Mesendoderm (in vitro differentiated cells): Measurements from ENCODE around the gene DENND1A.
"Not testable (repeated sequence)": the region's sequence is repeated elsewhere in the genome, so short reads cannot be mapped to it uniquely, and the experiment has no call there.

Source experiments
- DNase-seq: peaks from one replicate; pipeline ENCODE4 v3.0.0; 2013
- H2AK5ac ChIP-seq: 2 replicates; pipeline ENCODE4 v1.6.1; 2013; ENCODE audit warnings: low read length, inconsistent platforms
- H2BK120ac ChIP-seq: 2 replicates; pipeline ENCODE4 v1.6.1; 2013; ENCODE audit warnings: low read depth, mild to moderate bottlenecking, low read length, moderate library complexity, mixed read lengths
- H2BK15ac ChIP-seq: replicated peaks from 2 replicates; pipeline ENCODE4 v1.6.1; 2013; ENCODE audit warnings: low read depth, mild to moderate bottlenecking, moderate library complexity
- H2BK5ac ChIP-seq: 2 replicates; pipeline ENCODE4 v1.6.1; 2013; ENCODE audit warnings: low read length, inconsistent platforms
- H3K18ac ChIP-seq: 2 replicates; pipeline ENCODE4 v1.6.1; 2013; ENCODE audit warnings: mild to moderate bottlenecking, low read length, mixed read lengths
- H3K23ac ChIP-seq: one replicate; pipeline ENCODE4 v1.6.1; 2013; ENCODE audit warnings: low read length
- H3K27ac ChIP-seq: 2 replicates; pipeline ENCODE4 v1.5.1; 2013; ENCODE audit warnings: low read depth, mild to moderate bottlenecking, inconsistent platforms, low read length, moderate library complexity
- H3K27me3 ChIP-seq: 2 replicates; pipeline ENCODE4 v1.6.1; 2013; ENCODE audit warnings: low read length, control low read depth, mild to moderate bottlenecking, inconsistent platforms; ENCODE audit not compliant: insufficient read depth, poor library complexity
- H3K36me3 ChIP-seq: 2 replicates; pipeline ENCODE4 v1.6.1; 2013; ENCODE audit warnings: low read length, inconsistent platforms; ENCODE audit not compliant: control insufficient read depth, insufficient read depth
- H3K4ac ChIP-seq: one replicate; pipeline ENCODE4 v1.6.1; 2013; ENCODE audit warnings: low read depth, mild to moderate bottlenecking, low read length, moderate library complexity
- H3K4me1 ChIP-seq: 2 replicates; pipeline ENCODE4 v1.6.1; 2013; ENCODE audit warnings: low read depth, low read length, inconsistent platforms; ENCODE audit not compliant: control insufficient read depth
- H3K4me2 ChIP-seq: 2 replicates; pipeline ENCODE4 v1.6.1; 2013; ENCODE audit warnings: low read length
- H3K4me3 ChIP-seq: 2 replicates; pipeline ENCODE4 v1.5.1; 2013; ENCODE audit warnings: mild to moderate bottlenecking, low read length
- H3K56ac ChIP-seq: one replicate; pipeline ENCODE4 v1.6.1; 2013; ENCODE audit warnings: low read length
- H3K79me1 ChIP-seq: 2 replicates; pipeline ENCODE4 v1.6.1; 2013; ENCODE audit warnings: low read length, inconsistent platforms
- H3K79me2 ChIP-seq: 2 replicates; pipeline ENCODE4 v1.6.1; 2013; ENCODE audit warnings: mild to moderate bottlenecking, low read length; ENCODE audit not compliant: control insufficient read depth, insufficient read depth
- H3K9ac ChIP-seq: 2 replicates; pipeline ENCODE4 v1.6.1; 2013; ENCODE audit warnings: low read length, inconsistent platforms
- H4K5ac ChIP-seq: one replicate; pipeline ENCODE4 v1.6.1; 2013; ENCODE audit warnings: low read length
- H4K8ac ChIP-seq: one replicate; pipeline ENCODE4 v1.6.1; 2013; ENCODE audit warnings: low read depth, mild to moderate bottlenecking, control low read depth, low read length, moderate library complexity
- WGBS: extraction: QIAGEN DNeasy Blood & Tissue Kit; methylation state at CpG from one replicate; pipeline ENCODE4 v1.1.7; 2013; ENCODE audit warnings: low lambda C conversion rate, missing lambda C conversion rate; ENCODE audit not compliant: insufficient coverage; ENCODE audit errors: extremely low coverage; 5-methylcytosine and 5-hydroxymethylcytosine counted together

Gene DENND1A

DNA sequence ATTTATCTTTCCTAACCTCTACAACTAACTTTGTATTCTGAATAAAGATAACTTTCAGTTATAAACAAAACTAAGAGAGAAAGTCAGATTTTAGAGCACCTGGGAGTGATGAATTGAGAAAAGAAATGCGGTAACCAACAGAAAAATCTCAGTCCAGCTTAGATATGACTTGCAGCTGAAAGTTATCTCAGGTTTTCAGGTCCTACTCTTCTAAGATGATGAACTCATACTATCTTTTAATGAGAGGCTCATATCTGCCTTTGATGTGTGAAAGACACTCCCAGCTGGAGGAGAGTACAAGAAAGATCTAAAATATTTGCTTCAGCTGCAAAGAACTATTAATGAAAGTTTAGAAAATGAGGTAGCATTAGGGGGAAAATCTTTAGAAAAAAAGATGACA lies 190.5 kb downstream of the DENND1A start:
- no peaks in the 10 kb centered on the region for H3K4me1 ChIP-seq
- no peak overlapping the region for H4K5ac ChIP-seq
- H3K4ac ChIP-seq, result no peak overlapping the region
- no peak overlapping the region for H4K8ac ChIP-seq
- H3K23ac ChIP-seq, result no peak overlapping the region
- no peak overlapping the region for H3K18ac ChIP-seq
- H3K4me3 ChIP-seq, result no peak overlapping the region
- no peak overlapping the region for H3K27ac ChIP-seq
- no CpG with 5 or more reads among the region's 1 CpG for WGBS
- no peaks in the 10 kb centered on the region for H3K79me2 ChIP-seq
- H2BK15ac ChIP-seq, result no peak overlapping the region
- H2BK5ac ChIP-seq, result no peak overlapping the region
- no peak overlapping the region for H2BK120ac ChIP-seq
- H2AK5ac ChIP-seq, result no peak overlapping the region
- H3K27me3 ChIP-seq, result no peaks in the 10 kb centered on the region
- H3K9ac ChIP-seq, result no peak overlapping the region
- H3K36me3 ChIP-seq, result no peaks in the 10 kb centered on the region
- H3K4me2 ChIP-seq, result no peak overlapping the region
- no peaks in the 10 kb centered on the region for H3K79me1 ChIP-seq
- no peak for DNase-seq
- H3K56ac ChIP-seq, result no peak overlapping the region

DNA sequence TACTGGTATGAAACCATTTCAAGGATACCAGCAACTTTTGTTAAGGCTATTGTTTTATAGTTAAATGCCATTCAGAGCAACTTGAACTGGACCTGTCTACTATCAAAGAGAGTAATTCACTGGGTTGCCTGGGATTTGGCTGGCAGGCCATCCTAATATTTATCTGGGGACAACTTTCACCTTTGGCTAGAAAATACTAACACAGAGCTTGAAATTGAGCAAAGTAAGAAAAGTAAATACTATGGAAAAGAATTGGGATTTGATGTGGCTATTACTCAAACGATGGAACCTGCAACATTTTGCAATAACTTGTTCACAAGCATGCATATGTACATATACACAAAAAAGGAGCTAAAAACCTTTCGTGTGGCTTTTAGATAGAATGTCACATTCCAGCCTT lies 191.3 kb downstream of the DENND1A start:
- WGBS, result no CpG with 5 or more reads among the region's 2 CpGs
- H3K23ac ChIP-seq, result no peak overlapping the region
- no peak overlapping the region for H3K4me2 ChIP-seq
- H3K9ac ChIP-seq, result no peak overlapping the region
- H3K4me1 ChIP-seq, result no peaks in the 10 kb centered on the region
- no peak overlapping the region for H3K18ac ChIP-seq
- H3K4ac ChIP-seq, result no peak overlapping the region
- no peak overlapping the region for H4K5ac ChIP-seq
- no peak overlapping the region for H3K27ac ChIP-seq
- no peaks in the 10 kb centered on the region for H3K79me1 ChIP-seq
- H3K79me2 ChIP-seq, result no peaks in the 10 kb centered on the region
- H3K27me3 ChIP-seq, result no peaks in the 10 kb centered on the region
- H3K4me3 ChIP-seq, result no peak overlapping the region
- H3K56ac ChIP-seq, result no peak overlapping the region
- H2BK15ac ChIP-seq, result no peak overlapping the region
- H3K36me3 ChIP-seq, result no peaks in the 10 kb centered on the region
- DNase-seq, result no peak
- no peak overlapping the region for H2BK120ac ChIP-seq
- no peak overlapping the region for H2AK5ac ChIP-seq
- H4K8ac ChIP-seq, result no peak overlapping the region
- no peak overlapping the region for H2BK5ac ChIP-seq

DNA sequence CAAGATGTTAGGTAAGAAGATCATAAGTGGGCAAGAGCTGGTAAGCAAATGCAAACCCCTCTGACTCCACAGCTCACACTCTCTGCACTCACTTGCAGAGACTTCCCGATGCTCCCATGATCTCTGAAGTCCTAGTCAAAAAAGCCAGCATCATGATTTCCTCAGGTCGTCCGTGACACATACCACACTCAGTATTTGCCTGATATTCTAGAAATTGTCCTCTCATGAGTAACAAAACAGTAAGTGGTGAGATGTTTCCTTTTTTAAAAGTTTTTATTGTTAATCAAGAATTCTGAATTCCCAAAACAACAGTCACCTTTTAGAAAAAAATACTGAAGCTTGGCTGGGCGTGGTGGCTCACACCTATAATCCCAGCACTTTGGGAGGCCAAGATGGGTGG lies 194.6 kb downstream of the DENND1A start:
- no CpG with 5 or more reads among the region's 4 CpGs for WGBS
- Histone ChIP-seq H3K18ac (no peak overlapping the region), H2BK15ac (no peak overlapping the region), H4K8ac (no peak overlapping the region), H3K4me1 (no peaks in the 10 kb centered on the region), H3K56ac (no peak overlapping the region), H3K79me2 (no peaks in the 10 kb centered on the region), H2BK120ac (no peak overlapping the region), H3K27ac (no peak overlapping the region), H3K4me2 (no peak overlapping the region), H3K79me1 (no peaks in the 10 kb centered on the region), H4K5ac (no peak overlapping the region), H3K9ac (no peak overlapping the region), H3K36me3 (no peaks in the 10 kb centered on the region), H2BK5ac (no peak overlapping the region), H3K4ac (no peak overlapping the region), H3K23ac (no peak overlapping the region), H3K27me3 (no peaks in the 10 kb centered on the region), H3K4me3 (no peak overlapping the region), H2AK5ac (no peak overlapping the region)
- DNase-seq, result no peak

DNA sequence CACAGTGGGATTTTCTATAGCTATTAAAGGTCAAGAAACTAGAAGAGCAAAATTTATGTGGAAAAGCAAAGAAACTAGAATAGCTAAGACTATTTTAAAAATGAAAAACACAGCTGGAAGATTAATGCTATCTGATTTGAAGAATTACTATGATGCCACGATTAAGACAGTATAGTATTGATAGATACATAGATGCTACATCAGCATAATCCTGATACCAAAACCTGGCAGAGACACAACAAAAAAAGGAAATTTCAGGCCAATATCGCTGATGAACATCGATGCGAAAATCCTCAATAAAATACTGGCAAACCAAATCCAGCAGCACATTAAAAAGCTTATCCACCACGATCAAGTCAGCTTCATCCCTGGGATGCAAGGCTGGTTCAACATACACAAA lies 201.4 kb downstream of the DENND1A start:
- H3K23ac ChIP-seq, H3K36me3 ChIP-seq, H3K4me1 ChIP-seq, H3K4me3 ChIP-seq, H3K18ac ChIP-seq, H3K79me1 ChIP-seq, H4K5ac ChIP-seq, H4K8ac ChIP-seq, H3K9ac ChIP-seq, H2BK15ac ChIP-seq, H3K56ac ChIP-seq, H3K79me2 ChIP-seq, H3K27ac ChIP-seq, H3K4me2 ChIP-seq, H2BK120ac ChIP-seq, H2AK5ac ChIP-seq, H3K27me3 ChIP-seq, H3K4ac ChIP-seq, H2BK5ac ChIP-seq, DNase-seq: not testable (repeated sequence)
- WGBS, result no CpG with 5 or more reads among the region's 5 CpGs

DNA sequence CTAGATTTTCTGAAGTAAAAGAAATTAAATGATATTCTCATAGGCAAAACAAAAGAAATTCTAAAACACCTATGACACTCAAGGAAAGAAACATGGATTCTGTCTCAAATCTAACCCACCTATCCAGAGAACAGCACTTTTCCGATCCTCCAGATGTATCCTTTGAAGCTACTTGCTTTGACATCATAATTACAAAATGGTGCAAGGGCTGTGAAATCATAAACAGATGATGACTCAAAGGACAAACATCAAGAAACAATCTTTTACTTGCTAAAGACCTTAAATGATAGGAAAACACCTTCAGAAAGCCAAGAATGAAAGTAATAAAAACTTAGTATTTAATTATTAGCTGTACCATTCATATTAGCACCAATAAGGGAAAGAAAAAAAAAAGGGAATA lies 202.6 kb downstream of the DENND1A start:
- no peak for DNase-seq
- H2AK5ac ChIP-seq, result no peak overlapping the region
- no CpG with 5 or more reads among the region's 1 CpG for WGBS

DNA sequence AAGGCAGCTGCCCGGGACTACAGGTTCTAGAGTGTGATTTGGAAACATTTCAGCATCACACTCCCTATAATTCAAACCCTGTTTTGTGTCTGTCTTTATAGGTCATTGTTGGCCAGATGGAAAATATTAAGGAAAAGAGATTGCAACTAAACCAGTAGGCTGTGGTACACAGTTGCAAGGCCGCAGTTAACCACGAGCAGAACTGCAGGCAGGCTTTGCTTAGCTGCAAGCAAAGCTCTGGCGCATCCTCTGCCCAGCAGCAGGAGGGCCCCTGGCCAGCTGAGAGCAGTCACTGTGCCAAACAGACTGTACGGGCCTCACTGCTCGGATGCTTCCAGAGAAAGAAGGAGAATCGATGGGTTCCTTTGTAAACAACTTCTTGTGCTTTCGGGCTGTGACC lies 204.5 kb downstream of the DENND1A start:
- Histone ChIP-seq H3K18ac (no peak overlapping the region), H4K8ac (no peak overlapping the region), H4K5ac (no peak overlapping the region), H3K4me1 (no peaks in the 10 kb centered on the region), H3K23ac (no peak overlapping the region), H3K56ac (no peak overlapping the region), H3K36me3 (no peaks in the 10 kb centered on the region), H2AK5ac (no peak overlapping the region), H3K79me1 (no peaks in the 10 kb centered on the region), H2BK15ac (no peak overlapping the region), H3K27ac (no peak overlapping the region), H2BK5ac (no peak overlapping the region), H2BK120ac (no peak overlapping the region), H3K27me3 (no peaks in the 10 kb centered on the region), H3K4me2 (no peak overlapping the region), H3K4ac (no peak overlapping the region), H3K9ac (no peak overlapping the region), H3K79me2 (no peaks in the 10 kb centered on the region), H3K4me3 (no peak overlapping the region)
- WGBS, result no CpG with 5 or more reads among the region's 8 CpGs
- no peak for DNase-seq

More for the DNA sequence above, 202.6 kb downstream of the DENND1A start:
- no peak overlapping the region for H3K23ac ChIP-seq
- H2BK120ac ChIP-seq, result no peak overlapping the region
- H3K36me3 ChIP-seq, result no peaks in the 10 kb centered on the region
- H2BK15ac ChIP-seq, result no peak overlapping the region
- H3K27ac ChIP-seq, result no peak overlapping the region
- no peaks in the 10 kb centered on the region for H3K27me3 ChIP-seq
- H3K4me2 ChIP-seq, result no peak overlapping the region
- H3K4me3 ChIP-seq, result no peak overlapping the region
- H3K79me2 ChIP-seq, result no peaks in the 10 kb centered on the region
- no peak overlapping the region for H2BK5ac ChIP-seq
- H3K4ac ChIP-seq, result no peak overlapping the region
- no peak overlapping the region for H3K18ac ChIP-seq
- H3K79me1 ChIP-seq, result no peaks in the 10 kb centered on the region
- H3K9ac ChIP-seq, result no peak overlapping the region
- H4K8ac ChIP-seq, result no peak overlapping the region
- H4K5ac ChIP-seq, result no peak overlapping the region
- H3K4me1 ChIP-seq, result no peaks in the 10 kb centered on the region
- H3K56ac ChIP-seq, result no peak overlapping the region
